ENCODE data around the gene GLS. TPM values are rescaled to one million over a fixed set of nuclear protein-coding genes. Genes with fewer than 3 reads are reported as not detected.
"Not testable (repeated sequence)": the region's sequence is repeated elsewhere in the genome, so short reads cannot be mapped to it uniquely, and the experiment has no call there.

Gene GLS
- polyA plus RNA-seq, 4 donors = 204 to 376 (median 260) TPM

DNA sequence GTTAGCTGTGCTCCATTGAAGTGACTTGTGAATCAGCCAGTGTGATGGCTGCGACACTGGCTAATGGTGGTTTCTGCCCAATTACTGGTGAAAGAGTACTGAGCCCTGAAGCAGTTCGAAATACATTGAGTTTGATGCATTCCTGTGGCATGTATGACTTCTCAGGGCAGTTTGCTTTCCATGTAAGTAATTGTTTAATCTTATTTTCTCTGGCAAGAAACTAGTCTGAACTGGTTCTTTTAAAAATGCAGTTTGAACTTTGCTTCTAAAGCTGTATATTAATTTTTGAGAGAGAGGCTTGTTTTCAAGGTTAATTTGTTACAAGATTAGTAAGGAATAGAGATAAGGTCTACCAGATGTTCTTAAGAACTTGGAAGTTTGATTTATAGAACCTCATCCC, 46.7 kb downstream of the GLS start:
- peak in 1 of 4 donors; percentile 38 for DNase-seq (ENCODE audit: low read depth in 4 of 4, low spot score in 2 of 4)

DNA sequence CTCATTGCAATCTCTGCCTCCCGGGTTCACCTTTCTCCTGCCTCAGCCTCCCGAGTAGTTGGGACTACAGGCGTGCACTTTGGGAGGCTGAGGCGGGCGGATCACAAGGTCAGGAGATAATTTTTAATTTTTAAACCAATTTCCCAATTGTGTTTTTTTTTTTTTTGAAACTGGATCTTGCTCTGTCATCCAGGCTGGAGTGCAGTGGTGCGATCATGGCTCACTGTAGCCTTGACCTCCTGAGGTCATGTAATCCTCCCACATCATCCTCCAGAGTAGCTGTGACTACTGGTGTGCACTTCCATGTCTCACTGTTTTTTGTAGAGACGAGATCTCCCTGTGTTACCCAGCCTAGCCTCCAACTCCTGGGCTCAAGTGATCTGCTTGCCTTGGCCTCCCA, 49.3 kb downstream of the GLS start:
- DNase-seq (ENCODE audit: low read depth in 4 of 4, low spot score in 2 of 4) = no peak

DNA sequence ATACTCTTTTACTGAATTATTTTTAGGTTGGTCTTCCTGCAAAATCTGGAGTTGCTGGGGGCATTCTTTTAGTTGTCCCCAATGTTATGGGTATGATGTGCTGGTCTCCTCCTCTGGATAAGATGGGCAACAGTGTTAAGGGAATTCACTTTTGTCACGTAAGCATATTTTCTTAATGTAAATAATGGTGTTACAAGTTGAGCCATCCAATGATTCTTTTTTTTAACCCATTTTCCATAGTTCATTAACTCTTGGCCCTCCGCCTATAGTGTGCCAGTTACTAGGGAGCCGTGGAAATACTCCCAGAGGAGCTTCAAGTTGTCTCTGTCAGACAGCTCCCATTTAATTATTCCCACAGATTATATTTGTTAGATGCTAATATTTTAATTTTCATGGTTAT, 49.8 kb downstream of the GLS start:
- no peak for DNase-seq (ENCODE audit: low read depth in 4 of 4, low spot score in 2 of 4)

DNA sequence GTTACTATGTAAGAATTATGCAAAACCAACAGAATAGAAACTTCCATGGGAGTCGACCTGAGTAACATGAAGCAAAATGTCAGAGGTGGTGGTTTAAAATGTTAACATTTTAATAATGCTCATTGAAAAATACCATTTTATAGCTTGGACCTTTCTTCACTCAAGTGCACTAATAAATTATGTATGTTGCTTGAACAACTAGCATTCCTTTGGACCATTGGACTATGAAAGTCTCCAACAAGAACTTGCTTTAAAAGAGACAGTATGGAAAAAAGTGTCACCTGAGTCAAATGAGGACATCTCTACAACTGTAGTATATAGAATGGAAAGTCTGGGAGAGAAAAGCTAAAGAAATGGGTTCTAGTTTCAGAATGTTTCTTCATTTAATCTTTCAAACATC, 51.9 kb downstream of the GLS start:
- DNase-seq (ENCODE audit: low read depth in 4 of 4, low spot score in 2 of 4) = no peak

DNA sequence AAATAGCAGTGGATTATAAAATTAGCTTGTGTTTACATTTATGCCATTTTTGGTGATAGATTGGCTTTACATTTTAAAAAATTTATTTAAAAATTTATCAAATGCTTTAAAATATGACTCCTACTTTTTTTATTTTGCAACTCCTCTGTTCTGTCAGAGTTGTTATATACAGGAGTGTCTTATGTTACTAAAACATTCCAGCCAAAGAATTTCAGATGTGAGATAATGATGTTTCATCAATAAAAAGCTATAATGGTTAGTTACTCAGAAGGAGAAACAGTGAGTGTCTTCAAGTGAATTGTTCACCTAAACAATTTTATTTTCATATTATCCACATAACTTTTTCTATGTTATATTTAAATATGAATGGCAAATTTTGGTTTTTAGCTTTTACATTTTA, 52.7 kb downstream of the GLS start:
- no peak for DNase-seq (ENCODE audit: low read depth in 4 of 4, low spot score in 2 of 4)

DNA sequence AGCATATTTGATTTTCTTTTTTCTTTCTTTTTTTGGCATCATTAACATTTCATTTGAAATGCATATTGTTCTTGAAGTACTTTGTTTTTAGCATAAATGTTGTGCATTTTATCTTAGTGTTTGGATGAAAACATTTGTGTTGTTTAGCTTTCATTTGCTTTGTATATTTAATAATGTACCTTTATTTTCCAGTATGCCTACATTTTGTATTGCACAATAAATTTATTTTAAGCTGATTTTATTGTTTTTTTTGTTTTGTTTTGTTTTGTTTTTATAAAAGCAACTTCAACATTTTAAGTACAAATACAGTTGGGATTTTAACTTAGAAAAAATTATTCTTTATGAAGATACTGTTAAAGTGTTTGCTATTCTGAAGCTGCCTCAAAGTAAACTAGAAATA, 54.4 kb downstream of the GLS start:
- no peak for DNase-seq (ENCODE audit: low read depth in 4 of 4, low spot score in 2 of 4)

DNA sequence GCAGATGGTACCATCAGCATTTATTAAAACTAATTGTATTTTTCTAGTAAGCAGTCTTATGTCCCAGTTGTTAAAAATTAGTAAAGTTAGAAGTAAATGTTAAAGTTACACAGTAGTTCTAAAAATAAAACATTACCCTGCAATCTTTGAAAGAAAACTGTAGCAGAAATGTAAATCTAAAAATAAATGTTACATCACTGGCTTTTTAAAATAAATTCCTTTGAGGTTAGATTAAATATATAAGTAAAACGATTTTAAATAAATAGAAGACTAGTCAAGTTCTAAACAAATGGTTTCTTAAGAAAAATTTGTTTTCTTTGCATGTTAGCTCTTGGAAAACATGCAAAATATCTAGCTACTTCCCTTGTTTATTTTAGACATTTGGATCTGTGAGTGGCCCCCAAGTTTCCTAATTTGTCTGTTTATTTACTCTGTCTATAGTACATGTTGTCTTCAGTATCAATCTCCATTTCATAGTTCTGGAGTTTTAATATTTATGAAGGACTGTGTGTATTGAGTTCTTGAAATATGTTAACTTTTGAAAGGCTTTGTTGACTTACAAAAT, 58.2 kb downstream of the GLS start:
- no peak for DNase-seq (ENCODE audit: low read depth in 4 of 4, low spot score in 2 of 4)

DNA sequence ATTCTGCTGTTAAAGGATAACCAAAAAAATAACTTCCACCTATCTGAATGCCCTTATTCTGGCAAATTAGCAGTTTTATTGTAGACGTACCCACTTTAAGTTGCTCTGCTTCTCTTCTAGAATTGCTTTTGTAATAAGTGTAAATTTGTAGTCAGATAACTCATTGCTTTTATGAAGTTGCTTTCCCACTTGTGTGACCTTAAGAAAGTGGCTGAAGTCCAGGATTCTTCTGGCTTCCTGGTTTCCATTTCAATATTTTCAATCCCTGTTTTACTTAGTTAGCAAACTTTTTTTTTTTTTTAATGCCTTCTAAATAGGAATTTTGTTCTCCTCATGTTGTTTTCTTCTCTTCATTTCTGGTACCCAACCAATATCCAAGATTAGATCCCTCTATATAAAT, 59.8 kb downstream of the GLS start:
- no peak for DNase-seq (ENCODE audit: low read depth in 4 of 4, low spot score in 2 of 4)

DNA sequence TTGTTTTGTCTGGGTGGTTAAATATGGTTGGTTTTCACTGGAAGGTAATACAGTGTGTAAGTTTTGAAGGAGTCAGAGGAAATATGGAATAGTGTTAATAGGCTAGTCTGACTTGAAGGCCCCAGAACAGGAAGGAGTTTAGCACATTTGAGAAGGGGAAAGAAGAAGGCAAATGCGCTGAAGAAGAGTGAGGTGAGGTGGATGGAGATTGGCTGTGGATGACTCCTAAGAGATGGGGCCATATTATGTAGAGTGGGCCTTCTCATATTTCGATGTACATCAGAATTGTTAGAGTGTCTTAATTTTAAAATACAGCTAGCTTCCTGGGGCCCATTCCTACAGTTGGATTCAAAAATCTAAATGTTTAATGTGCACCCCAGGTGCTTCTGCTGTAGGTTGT, 61.0 kb downstream of the GLS start:
- no peak for DNase-seq (ENCODE audit: low read depth in 4 of 4, low spot score in 2 of 4)

DNA sequence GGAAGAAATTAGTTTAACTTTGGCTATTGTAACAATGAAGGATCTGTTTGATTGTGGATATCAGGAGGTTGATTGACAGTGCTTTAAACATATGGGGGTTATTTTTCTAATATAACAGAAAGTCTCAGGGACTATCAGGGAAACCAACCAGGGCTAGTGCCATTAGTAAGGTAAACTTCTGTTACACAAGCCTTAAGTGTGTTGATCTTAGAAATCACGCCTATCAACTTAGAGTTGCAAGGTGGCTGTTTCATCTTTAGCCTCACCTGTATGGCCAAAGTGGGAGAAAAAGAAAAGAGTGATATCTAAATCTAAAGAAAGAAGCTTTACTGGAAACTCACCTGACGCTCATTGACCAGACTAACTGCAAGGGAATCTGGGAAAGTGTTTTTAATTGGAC, 62.1 kb downstream of the GLS start:
- DNase-seq (ENCODE audit: low read depth in 4 of 4, low spot score in 2 of 4) = no peak

DNA sequence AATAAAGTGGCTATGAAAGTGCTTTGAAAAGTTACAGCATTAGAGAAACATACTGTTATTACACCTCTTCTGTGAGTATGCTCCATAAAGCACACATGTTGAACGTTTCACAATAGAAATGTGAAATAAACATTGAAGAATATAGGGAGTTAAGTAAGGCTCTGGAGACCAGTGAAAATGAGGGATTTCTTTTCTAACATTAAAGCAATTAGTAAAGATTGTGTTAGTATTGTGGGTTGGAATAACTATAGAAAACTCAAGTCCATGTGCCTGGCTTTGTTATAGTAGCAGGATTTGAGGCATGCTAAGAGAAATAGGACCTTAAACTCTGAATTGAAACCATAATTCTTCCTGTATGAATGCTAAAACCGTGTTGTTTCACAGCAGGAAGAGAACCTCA, 63.1 kb downstream of the GLS start:
- no peak for DNase-seq (ENCODE audit: low read depth in 4 of 4, low spot score in 2 of 4)

DNA sequence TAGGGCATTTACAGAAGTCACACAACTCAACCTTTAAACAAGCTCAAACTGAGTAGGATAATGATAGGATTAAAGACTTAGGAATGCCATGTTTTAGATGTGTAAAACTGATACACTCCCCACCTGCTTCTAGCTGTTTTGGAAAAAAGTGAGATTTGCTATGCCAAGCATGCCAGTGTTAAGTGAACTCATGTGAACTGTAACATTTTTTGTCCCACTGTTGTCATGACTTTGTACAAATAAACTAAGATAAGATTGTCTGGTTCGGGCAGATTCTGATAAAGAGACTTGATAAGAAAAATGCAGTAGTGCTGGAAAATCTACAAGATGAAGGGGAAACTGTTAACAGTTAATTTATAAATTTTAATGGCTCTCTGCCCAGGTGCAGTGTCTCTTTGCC, 66.5 kb downstream of the GLS start:
- no peak for DNase-seq (ENCODE audit: low read depth in 4 of 4, low spot score in 2 of 4)

DNA sequence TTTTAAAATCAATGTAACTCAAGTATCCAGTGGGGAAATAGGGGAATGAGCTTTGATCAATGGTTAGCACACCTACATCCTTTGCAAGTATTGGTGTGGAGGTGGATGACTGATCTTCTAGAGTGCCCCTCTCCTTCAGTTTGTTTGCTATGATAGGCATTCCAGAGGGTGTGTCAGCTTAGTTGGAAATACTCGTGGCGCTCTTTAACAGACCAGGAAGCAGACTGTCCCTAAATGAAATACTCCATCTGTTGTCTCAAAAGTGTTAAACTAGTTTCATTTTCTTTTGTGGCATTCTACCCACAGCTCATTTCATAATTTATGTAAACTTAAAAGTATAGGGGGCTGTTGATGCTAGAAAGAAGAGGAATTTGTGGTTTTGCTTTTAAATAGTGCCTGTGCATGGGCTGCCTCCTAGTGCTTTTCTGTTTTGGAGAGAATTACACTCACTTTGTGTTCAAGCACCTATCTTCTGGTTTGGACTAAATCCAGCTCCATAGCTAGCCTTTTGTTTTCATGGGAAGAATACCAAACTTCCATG, 67.2 kb downstream of the GLS start:
- DNase-seq (ENCODE audit: low read depth in 4 of 4, low spot score in 2 of 4) = peak in 1 of 4 donors; percentile 41

DNA sequence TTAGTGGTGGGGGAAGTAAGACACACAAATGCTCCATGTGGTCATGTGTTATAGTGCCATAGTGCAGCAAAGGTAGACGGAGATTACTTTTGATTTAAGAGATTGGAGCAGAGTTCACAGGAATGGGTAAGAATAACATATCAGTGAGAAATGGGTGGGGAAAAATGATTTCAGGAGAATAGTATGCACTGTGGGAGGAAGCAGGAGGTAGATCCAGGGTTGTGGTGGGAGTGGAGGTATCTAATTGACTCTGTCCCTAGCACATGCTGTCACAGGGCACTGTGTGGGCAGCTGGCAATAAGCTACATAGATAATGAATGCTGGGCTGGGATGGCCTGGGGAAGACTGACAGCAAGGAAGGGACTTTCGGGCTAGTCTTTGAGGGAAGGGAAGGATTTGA, 68.0 kb downstream of the GLS start:
- DNase-seq (ENCODE audit: low read depth in 4 of 4, low spot score in 2 of 4) = no peak

DNA sequence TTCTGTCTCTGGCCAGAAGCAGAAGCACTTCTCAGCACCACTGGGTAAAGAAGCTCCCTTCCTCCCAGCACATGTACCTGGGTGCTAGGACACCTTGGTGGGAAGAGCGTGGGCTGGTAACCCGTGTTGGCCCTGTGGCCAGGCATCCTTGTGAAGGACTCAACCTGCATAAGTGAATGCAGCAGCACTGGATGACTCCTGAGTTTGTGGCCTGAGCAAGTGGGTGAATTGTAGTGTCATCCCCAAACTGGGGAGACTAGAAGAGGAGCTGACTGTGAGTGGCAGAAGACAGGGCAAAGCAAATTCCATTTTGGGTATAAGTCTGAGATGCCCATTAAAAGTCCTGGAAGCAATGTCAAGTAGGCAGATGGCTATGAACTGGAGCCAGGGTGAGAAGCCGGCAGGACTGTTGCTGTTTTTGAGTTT, 70.0 kb downstream of the GLS start:
- no peak for DNase-seq (ENCODE audit: low read depth in 4 of 4, low spot score in 2 of 4)

DNA sequence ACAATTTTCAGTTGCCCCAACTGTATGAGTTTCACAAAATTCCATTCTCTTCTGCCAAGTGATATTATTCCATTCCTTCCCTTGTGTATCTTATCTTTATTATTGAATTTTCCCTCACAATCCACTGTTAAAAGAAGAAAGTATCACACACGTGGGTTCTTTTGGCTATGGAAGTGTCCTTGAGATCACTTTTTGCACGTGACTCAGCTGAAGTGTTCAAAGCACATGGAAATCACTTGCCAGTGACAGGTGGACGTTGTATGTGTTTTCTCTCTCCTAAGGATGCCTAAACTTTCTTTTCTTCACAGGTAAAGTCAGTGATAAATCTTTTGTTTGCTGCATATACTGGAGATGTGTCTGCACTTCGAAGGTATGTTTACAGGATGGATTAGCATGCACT, 72.6 kb downstream of the GLS start:
- DNase-seq (ENCODE audit: low read depth in 4 of 4, low spot score in 2 of 4) = no peak

DNA sequence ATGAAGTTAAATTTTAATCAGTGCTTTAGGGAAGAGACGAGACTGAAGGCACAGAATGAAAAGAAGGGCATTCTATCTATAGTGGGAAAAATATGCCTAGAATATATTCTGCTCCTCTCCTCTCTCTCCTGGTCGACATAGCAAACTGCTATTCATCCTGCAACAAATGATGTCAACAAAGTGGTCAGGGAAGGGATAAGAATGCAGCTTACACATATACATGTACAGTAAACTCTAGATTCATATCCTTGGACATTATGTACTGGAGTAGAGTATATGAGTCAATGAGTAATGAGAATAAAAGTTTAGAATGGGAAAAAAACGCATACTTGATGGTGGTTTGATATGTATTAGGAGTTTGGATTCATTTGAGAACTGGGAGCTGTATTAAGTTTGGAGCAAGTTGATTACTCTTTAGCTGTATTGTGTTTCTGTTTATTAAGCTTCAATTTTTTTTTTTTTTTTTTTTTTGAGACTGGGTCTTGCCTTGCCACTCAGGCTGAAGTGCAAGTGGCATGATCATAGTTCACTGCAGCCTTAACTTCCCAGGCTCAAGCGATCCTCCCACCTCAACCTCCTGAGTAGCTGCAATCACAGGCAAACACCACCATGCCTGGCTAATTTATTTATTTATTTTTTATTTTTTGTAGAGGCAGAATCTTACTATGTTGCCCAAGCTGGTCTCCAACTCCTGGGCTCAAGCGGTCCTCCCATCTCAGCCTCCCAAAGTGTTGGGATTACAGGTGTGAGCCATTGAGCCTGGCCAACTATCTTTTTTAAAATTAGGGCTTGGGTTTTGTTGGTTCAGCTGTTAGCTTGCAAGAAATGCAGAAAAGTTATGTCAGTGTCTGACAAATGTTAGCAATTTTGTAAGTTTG, 79.5 kb downstream of the GLS start:
- DNase-seq (ENCODE audit: low read depth in 4 of 4, low spot score in 2 of 4) = no peak

DNA sequence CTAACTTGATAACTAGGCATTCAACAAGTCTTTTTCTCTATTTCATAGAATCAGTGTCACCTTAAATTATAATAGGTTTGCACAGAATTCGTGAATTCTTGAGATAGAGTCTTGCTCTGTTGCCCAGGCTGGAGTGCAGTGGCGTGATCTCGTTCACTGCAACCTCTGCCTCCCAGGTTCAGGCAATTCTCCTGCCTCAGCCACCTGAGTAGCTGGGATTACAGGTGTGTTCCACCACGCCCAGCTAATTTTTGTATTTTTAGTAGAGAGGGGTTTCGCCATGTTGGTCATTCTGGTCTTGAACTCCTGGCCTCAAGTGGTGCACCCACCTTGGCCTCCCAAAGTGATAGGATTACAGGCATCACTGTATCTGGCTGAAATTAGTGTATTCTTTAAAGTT, 80.5 kb downstream of the GLS start:
- DNase-seq (ENCODE audit: low read depth in 4 of 4, low spot score in 2 of 4) = not testable (repeated sequence)

DNA sequence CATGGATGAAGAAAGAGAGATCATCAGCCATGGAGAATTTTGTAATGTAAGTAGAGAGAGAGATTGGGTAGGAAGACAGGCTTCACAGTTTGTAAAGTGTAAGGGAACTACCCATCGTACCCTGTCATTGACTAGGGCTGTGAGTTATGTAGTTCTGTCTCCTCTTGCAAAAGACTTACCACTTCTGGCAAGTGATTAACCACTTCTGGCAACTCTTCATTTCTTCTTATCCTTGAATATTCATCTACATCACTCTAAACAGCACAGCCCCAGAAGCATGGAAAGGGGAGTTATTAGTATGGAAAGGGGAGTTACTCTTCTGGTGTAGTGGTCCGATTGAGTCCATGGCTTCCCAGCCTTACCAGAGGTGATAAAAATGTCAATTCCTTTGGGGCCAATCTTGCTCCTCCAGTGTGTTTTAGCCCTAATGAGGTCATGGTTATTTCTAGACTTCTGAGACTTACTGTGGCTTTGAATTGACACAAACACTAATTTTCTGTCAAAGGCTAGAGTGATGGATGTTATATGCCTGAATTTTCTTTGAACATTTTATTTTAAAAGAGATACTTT, 81.4 kb downstream of the GLS start:
- no peak for DNase-seq (ENCODE audit: low read depth in 4 of 4, low spot score in 2 of 4)

DNA sequence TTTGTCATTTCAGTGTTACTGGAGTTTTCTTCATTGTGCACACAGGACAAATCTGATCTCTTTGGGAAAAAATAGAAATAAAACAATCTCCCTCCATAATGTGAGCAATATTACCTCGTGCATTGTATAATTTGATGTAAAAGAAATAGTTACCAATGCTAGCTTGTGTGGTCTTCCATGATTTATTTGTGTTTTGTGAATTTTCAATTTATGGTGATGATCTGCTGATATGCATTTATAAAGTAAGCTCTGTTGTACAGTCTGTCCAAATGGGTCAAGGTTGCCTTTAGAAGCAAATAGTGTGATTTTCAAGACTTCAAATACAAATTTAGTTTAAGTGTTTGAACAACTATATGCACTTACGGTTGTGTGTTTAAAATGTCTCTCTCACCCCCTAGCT, 82.5 kb downstream of the GLS start:
- no peak for DNase-seq (ENCODE audit: low read depth in 4 of 4, low spot score in 2 of 4)

DNA sequence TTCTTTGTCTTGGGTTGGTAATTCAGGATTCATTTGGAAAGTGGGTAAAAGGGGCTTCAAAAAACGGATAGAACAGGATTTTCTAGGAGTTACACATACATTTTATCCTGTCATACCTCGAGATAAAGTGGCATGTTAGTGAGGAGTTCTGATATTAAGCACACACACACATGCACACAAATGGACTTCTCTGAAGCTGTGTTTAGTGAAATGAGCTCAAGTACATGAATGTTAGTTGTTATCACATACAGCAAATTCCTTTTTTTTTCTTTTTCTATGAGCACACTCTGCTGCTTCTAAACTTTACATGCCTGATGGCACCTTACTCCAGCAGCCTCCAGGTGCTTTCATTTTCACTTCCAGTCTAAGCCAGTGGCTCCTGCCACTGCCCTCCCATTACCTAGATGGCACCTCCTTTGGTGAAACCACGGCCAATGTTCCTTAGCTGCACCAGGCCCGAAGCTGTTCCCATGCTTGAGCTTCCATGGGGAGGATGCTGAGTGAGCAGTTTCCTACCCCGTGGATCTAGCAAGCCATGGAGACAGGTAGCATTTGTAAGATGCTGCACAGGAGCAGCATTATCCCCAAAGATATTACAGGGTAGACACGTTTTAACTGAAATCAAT, 83.7 kb downstream of the GLS start:
- DNase-seq (ENCODE audit: low read depth in 4 of 4, low spot score in 2 of 4) = no peak
